Activated CD4-positive, alpha-beta T cell treated with anti-CD3 and anti-CD28 coated beads, Interleukin-2, amount 50 U/mL, for 1 hour (primary cell): ENCODE data around the gene HTT-AS.
A peak's percentile ranks its signal among the peaks of the same experiment; 100 is the strongest.

Experiments
- DNase-seq: peaks from one replicate; pipeline ENCODE4 v3.0.0-alpha.2; 2020

HTT-AS gene

GRCh38 chr4:3047464-3048286, 26.7 kb downstream of the HTT-AS start:
- peak; percentile 62 for DNase-seq

- DNase-seq, result no peak
These were observed 27.7 kb downstream of the HTT-AS start for GRCh38 chr4:3046623-3047022.

DNA sequence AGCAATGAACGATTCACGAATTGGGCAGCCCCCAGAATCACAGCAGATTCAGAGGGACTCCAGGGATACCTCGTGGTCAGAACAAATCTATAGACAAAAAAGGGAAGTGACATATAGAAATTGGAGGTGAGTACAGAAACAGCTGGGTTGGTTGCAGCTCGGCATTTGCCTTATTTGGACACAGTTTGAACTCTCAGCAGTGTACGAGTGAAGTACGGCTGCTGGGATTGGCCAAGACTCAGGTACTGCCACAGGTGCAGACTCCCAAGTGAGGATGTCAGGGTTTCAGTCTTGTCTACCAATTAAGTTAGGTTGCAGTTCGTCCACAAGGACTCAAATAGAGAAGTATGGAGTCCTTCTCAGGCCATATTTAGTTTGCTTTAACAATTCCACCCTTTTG, 28.2 kb downstream of the HTT-AS start:
- DNase-seq, result no peak

GRCh38 chr4:3044870-3045819, 29.2 kb downstream of the HTT-AS start:
- DNase-seq, result peak; percentile 58

GRCh38 chr4:3043282-3044020, 30.9 kb downstream of the HTT-AS start:
- no peak for DNase-seq

- DNase-seq, result no peak
These were observed 32.1 kb downstream of the HTT-AS start for GRCh38 chr4:3042226-3042625.

- DNase-seq, result peak; percentile 24
These were observed 32.9 kb downstream of the HTT-AS start for GRCh38 chr4:3041192-3042142.

DNA sequence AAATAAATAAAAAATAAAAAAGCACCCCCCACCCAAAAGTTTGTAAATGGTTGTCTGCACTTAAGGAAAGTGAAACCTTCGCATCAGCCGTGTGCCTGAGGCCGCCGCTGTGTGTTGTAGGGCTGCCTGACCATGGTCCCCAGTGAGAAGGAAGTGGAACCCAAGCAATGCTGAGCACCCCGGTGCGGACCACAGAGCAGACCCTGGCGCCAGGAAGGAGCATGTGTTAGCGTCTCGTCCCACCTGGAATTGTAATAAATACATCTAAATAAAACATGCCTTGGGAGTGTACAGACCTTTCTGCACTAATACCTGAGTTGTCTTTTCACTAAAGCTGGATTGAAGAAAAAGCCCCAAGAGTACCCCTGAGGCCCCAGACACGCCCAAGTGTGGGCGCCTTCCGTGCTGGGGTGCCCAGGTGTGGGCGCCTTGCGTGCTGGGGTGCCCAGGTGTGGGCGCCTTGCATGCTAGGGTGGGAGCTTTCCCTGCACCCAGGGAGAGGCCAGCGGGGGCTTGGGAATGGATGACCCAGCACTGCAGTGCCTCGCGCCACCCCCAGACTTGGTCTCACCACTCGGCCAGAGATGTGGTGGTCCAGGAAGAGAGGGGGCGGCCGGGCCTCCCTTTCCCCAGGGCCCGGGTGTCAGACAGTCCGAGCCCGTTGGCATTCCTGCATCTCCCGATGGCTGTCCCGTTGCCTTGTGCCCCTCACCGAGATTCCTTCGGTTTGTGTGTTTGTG, 33.7 kb downstream of the HTT-AS start:
- no peak for DNase-seq

DNA sequence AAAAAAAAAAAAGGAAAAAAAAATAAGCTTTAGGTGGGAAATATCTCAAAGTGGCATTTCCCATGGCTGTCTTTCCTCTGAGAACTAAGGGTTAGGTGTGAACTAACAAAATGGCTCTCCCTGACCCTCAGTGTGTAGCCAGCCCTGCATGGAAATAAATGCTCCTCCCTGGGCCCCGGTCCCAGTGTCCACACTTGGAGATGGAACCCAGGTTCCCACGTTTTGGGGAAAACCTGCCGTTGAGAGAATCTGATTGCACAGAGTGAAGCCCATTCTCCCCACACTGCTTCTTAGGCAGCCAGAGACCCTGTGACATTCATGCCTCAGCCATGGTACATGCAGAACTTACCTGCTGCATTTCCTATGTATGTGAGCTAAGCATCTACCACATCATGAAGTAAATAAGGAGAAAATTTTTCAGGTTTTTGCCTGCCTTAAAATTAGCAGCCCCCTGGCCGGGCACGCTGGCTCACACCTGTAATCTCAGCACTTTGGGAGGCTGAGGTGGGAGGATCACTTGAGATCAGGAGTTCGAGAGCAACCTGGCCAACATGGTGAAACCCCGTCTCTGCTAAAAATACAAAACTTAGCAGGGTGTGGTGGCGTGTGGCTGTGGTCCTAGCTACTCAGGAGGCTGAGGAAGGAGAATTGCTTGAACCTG, 34.5 kb downstream of the HTT-AS start:
- no peak for DNase-seq

DNA sequence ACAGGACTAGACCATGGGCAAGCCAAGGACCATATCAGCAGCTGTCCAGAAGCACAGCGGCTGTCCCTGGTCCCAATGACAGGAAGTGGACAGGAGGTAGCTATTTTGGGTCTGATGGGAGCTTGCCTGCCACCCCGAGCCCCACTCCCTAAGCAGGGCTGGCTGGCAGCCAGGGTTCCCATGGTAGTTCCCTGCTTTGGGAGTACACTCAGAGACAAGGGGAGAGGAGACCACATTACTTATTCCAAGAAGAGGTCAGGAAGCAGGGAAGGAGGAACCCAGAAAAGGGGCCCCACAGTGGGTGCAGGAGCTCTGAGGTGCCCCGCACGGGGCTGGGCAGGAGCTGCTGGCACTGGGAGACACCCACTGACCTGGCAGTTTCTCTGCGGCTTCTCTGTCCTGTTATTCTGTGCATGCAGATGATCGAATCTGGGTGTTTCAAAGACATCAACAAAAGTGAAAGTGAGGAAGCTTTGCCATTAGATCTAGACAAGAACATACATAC, 36.3 kb downstream of the HTT-AS start:
- DNase-seq, result no peak

DNA sequence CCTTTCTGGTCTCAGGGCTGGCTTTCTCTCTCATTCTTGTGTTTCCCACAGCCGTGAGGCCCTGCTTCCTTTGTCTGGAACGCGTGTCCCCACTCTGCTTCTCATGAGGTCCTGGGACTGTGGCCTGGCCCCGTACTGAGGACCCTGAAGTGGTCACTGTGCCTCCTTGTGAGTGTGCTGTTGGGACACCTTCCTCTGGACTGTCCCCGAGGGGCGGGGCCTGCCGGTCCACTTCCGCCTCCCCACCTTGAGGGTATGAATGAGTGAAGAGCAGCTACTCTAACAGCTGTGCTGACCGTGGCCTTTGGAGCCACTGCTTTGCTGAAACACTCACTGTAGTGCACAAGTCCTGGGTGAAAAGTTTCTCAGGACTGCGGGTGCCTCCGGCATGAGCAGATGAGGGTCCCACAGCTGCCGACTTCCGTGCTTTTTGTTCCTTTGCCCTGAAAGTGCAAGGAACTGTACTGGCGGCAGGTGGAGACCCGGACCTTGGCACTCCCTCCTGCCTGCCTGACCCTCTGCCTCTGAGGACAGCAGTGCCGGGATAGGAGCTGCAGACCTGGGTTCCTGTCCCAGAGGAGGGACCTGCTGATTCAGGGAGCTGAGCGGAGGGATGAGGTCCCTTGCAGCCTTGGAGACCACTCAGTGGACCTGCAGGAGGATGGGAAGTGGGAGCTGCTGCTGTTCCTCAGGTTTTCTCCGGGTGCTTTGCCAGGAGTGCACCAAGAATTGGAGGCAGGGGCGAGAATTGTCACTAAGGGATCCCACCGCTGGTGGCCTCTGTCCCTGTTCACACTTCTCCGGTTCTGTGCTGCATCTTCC, 38.0 kb downstream of the HTT-AS start:
- no peak for DNase-seq

- no peak for DNase-seq
These were observed 38.7 kb downstream of the HTT-AS start for GRCh38 chr4:3035674-3036073.

DNA sequence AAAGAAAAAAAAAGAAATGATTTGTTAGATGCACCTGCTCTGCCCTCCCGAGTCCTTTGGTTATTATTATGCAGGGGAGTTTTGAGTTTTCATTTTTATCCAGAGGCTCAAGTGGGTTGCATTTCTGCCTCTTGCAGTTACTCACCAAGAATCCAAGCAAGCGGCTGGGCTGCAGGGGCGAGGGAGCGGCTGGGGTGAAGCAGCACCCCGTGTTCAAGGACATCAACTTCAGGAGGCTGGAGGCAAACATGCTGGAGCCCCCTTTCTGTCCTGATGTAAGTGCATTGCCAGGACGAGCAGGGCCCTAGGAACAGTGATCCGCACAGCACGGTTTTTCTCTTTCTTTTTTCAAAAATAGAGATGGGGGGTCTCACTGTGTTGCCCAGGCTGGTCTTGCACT, 39.1 kb downstream of the HTT-AS start:
- no peak for DNase-seq

- DNase-seq, result no peak
These were observed 40.1 kb downstream of the HTT-AS start for GRCh38 chr4:3034231-3034630.

GRCh38 chr4:3031357-3032082, 42.8 kb downstream of the HTT-AS start:
- no peak for DNase-seq

- no peak for DNase-seq
These were observed 43.6 kb downstream of the HTT-AS start for GRCh38 chr4:3030566-3031356.

GRCh38 chr4:3029464-3029863, 44.9 kb downstream of the HTT-AS start:
- DNase-seq, result no peak

GRCh38 chr4:3026540-3026939, 47.8 kb downstream of the HTT-AS start:
- no peak for DNase-seq
